GM12872 (cell line): ENCODE data around the gene ADAM10.

Experiments
- TF ChIP-seq, protein P1 (sequence below): IDR thresholded peaks from 3 replicates; pipeline ENCODE4 v1.5.1; 2011; ENCODE audit warnings: low read depth, mild to moderate bottlenecking, low read length, moderate library complexity; ENCODE audit not compliant: insufficient read depth

Gene ADAM10

DNA sequence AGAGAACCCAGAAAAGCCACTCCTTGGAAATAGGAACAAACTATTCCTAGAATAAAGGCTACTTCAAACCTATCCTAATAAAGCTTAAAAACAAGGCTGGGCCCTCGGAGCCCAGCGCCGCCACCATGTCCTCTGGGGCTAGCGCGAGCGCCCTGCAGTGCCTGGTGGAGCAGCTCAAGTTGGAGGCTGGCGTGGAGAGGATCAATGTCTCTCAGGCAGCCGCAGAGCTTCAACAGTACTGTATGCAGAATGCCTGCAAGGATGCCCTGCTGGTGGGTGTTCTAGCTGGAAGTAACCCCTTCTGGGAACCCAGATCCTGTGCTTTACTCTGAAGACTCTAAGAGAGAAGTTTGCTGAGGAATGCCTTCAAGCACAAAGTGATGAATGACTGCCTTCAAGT is 63.2 kb downstream of the ADAM10 start:
- TF ChIP-seq, protein P1, sequence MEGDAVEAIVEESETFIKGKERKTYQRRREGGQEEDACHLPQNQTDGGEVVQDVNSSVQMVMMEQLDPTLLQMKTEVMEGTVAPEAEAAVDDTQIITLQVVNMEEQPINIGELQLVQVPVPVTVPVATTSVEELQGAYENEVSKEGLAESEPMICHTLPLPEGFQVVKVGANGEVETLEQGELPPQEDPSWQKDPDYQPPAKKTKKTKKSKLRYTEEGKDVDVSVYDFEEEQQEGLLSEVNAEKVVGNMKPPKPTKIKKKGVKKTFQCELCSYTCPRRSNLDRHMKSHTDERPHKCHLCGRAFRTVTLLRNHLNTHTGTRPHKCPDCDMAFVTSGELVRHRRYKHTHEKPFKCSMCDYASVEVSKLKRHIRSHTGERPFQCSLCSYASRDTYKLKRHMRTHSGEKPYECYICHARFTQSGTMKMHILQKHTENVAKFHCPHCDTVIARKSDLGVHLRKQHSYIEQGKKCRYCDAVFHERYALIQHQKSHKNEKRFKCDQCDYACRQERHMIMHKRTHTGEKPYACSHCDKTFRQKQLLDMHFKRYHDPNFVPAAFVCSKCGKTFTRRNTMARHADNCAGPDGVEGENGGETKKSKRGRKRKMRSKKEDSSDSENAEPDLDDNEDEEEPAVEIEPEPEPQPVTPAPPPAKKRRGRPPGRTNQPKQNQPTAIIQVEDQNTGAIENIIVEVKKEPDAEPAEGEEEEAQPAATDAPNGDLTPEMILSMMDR = no peak

- TF ChIP-seq, protein P1 = no peak
Measured at GRCh38 chr15:58684751-58685150, 64.8 kb downstream of the ADAM10 start.

DNA sequence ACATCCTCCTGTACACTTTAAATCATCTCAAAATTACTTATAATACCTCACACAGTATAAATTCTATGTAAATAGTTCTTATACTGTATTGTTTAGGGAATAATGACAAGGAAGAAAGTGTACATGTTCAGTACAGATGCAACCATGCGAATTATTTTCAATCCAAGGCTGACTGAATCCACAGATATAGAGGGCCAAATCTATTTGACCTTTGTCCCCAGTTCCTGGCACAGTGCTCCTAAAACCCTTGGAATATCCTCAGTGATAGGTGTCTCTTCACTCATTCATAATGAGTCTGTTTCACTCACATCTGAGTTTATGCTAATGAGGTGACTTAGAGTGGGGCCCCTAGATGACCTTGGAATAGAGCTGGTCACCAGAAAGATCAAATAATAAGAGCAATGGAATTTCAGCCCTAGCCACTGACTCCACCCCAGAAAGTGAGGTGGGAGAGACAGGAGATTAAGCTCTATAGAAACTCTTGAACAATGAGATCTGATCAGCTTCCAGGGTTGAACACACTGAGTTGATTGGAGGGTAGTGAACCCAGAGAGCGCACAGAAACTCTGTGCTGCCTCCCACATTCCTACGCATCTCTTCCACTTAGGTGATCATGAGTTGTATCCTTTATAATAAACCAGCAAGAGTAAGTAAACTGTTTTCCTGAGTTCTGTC is 65.3 kb downstream of the ADAM10 start:
- TF ChIP-seq, protein P1 = no peak

GRCh38 chr15:58682234-58682633 is 67.3 kb downstream of the ADAM10 start:
- TF ChIP-seq, protein P1 = no peak

DNA sequence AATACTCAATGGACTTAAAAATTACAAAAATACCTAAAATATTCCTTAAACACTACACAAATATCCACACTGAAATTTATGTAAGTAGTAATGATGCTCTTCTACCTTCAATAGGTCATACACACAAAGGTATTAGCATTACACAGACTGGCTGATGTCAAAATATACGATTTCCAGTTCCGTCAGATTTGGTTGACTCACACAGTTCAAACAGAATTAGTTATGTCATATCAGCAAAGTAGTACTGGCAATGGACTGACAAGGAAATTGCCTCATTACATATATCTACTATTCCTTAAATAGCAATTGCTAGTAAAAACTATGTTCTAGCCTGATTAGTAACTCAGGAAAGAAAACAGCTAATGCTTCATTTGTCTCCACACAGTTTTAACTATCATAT is 70.8 kb downstream of the ADAM10 start:
- TF ChIP-seq, protein P1 = no peak

- TF ChIP-seq, protein P1 = no peak
Measured at GRCh38 chr15:58677426-58677825, 72.1 kb downstream of the ADAM10 start.

GRCh38 chr15:58676766-58677165 is 72.7 kb downstream of the ADAM10 start:
- TF ChIP-seq, protein P1 = no peak

DNA sequence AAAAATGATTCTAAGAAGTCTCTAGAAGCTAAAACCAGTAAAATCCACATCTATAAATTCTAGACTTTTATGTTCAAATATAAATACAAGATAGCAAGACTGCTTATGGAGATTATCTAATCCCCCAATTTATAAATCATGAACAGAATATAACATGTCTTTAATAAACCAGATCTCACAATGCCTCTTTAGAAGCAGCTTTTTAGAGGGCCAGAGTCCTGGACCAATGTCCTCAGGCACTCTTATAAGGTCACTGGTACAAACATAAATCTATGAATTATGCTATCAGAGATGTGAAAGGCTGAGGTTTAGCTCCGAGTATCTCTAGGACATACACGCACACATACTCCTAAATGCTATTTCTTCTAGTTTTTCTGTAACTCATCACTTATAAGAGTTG is 78.3 kb downstream of the ADAM10 start:
- TF ChIP-seq, protein P1 = no peak
